Mesenchymal stem cell (in vitro differentiated cells and primary cell): ENCODE measurements around the gene ALG5.

Experiments used
- DNase-seq: peaks from one replicate; pipeline ENCODE4 v3.0.0-alpha.2; 2013
- H2AFZ ChIP-seq: one replicate; pipeline ENCODE4 v1.6.1; 2013; ENCODE audit warnings: low read depth, mild to moderate bottlenecking, control low read depth, inconsistent platforms, low read length, moderate library complexity
- H2AK5ac ChIP-seq: 2 replicates; pipeline ENCODE4 v1.6.1; 2013; ENCODE audit warnings: low read length, moderate library complexity, mild to moderate bottlenecking, inconsistent platforms; ENCODE audit not compliant: severe bottlenecking
- H2BK120ac ChIP-seq: one replicate; pipeline ENCODE4 v1.6.1; 2013; ENCODE audit warnings: low read depth, mild to moderate bottlenecking, inconsistent platforms, low read length, moderate library complexity
- H2BK12ac ChIP-seq, 2 experiments: one replicate each; pipeline ENCODE4 v1.6.1; 2013; ENCODE audit warnings: inconsistent platforms in 2 of 2, low read length in 2 of 2, mild to moderate bottlenecking in 2 of 2, moderate library complexity in 2 of 2, control low read depth in 1 of 2
- H2BK15ac ChIP-seq: one replicate; pipeline ENCODE4 v1.6.1; 2013; ENCODE audit warnings: mild to moderate bottlenecking, low read depth, inconsistent platforms; ENCODE audit not compliant: poor library complexity, severe bottlenecking
- H2BK5ac ChIP-seq: 2 replicates; pipeline ENCODE4 v1.6.1; 2013; ENCODE audit warnings: low read depth, mild to moderate bottlenecking, low read length, control low read depth, inconsistent platforms; ENCODE audit not compliant: poor library complexity, severe bottlenecking
- H3K14ac ChIP-seq, 2 experiments: one replicate each; pipeline ENCODE4 v1.6.1; 2013; ENCODE audit warnings: inconsistent platforms in 2 of 2, low read length in 2 of 2, control low read depth in 1 of 2, mild to moderate bottlenecking in 1 of 2, moderate library complexity in 1 of 2
- H3K18ac ChIP-seq, 2 experiments: one replicate each; pipeline ENCODE4 v1.6.1; 2013; ENCODE audit warnings: inconsistent platforms in 2 of 2, low read length in 2 of 2, control low read depth in 1 of 2, low read depth in 1 of 2, mild to moderate bottlenecking in 1 of 2
- H3K23ac ChIP-seq, 2 experiments: one replicate each; pipeline ENCODE4 v1.6.1; 2013; ENCODE audit warnings: inconsistent platforms in 2 of 2, low read length in 2 of 2, mild to moderate bottlenecking in 2 of 2, moderate library complexity in 2 of 2, control low read depth in 1 of 2
- H3K27ac ChIP-seq: 2 replicates; pipeline ENCODE4 v1.5.1; 2013; ENCODE audit warnings: mild to moderate bottlenecking, moderate library complexity, low read length, control low read depth, inconsistent platforms; ENCODE audit not compliant: poor library complexity, severe bottlenecking
- H3K27me3 ChIP-seq, 2 experiments: 2 replicates each; pipeline versions ENCODE4 v1.6.1 to v1.7.0; 2013; ENCODE audit warnings: low read length in 2 of 2, mild to moderate bottlenecking in 2 of 2, moderate library complexity in 2 of 2, control low read depth in 1 of 2, inconsistent platforms in 1 of 2; ENCODE audit not compliant: control insufficient read depth in 1 of 2, insufficient read depth in 1 of 2
- H3K36me3 ChIP-seq, 2 experiments: 2 replicates each; pipeline versions ENCODE4 v1.6.1 to v1.7.0; 2013; ENCODE audit warnings: low read length in 2 of 2, control low read depth in 1 of 2, inconsistent platforms in 1 of 2, low read depth in 1 of 2, mild to moderate bottlenecking in 1 of 2; ENCODE audit not compliant: insufficient read depth in 2 of 2, control insufficient read depth in 1 of 2
- H3K4ac ChIP-seq, 2 experiments: one replicate each; pipeline ENCODE4 v1.6.1; 2013; ENCODE audit warnings: inconsistent platforms in 2 of 2, low read length in 2 of 2, mild to moderate bottlenecking in 2 of 2, moderate library complexity in 2 of 2, control low read depth in 1 of 2, low read depth in 1 of 2
- H3K4me1 ChIP-seq: 2 replicates; pipeline ENCODE4 v1.6.1; 2013; ENCODE audit warnings: low read depth, low read length, control low read depth; ENCODE audit not compliant: control insufficient read depth, insufficient read depth
- H3K4me2 ChIP-seq: 2 replicates; pipeline ENCODE4 v1.6.1; 2013; ENCODE audit warnings: low read length, mild to moderate bottlenecking, inconsistent platforms; ENCODE audit not compliant: poor library complexity, severe bottlenecking
- H3K4me3 ChIP-seq, 2 experiments: 2 replicates each; pipeline versions ENCODE4 v1.5.1 to v1.7.0; 2013; ENCODE audit warnings: low read length in 2 of 2, mild to moderate bottlenecking in 2 of 2, control low read depth in 1 of 2, low read depth in 1 of 2; ENCODE audit not compliant: insufficient read depth in 1 of 2
- H3K79me1 ChIP-seq: replicated peaks from 2 replicates; pipeline ENCODE4 v1.6.1; 2013; ENCODE audit warnings: mild to moderate bottlenecking, control low read depth, low read length, inconsistent platforms; ENCODE audit not compliant: poor library complexity, severe bottlenecking
- H3K9ac ChIP-seq: 2 replicates; pipeline ENCODE4 v1.7.0; 2013; ENCODE audit warnings: mild to moderate bottlenecking, low read length, moderate library complexity
- H3K9me3 ChIP-seq: 2 replicates; pipeline ENCODE4 v1.7.0; 2013; ENCODE audit warnings: mild to moderate bottlenecking, low read length; ENCODE audit not compliant: control insufficient read depth
- H4K8ac ChIP-seq: one replicate; pipeline ENCODE4 v1.6.1; 2013; ENCODE audit warnings: inconsistent platforms, mild to moderate bottlenecking, low read length, moderate library complexity
- H4K91ac ChIP-seq: one replicate; pipeline ENCODE4 v1.6.1; 2013; ENCODE audit warnings: mild to moderate bottlenecking, low read length, inconsistent platforms
- WGBS: methylation state at CpG from one replicate; pipeline ENCODE4 v1.1.7; 2013; ENCODE audit warnings: mixed read lengths; 5-methylcytosine and 5-hydroxymethylcytosine counted together

ALG5 gene

DNA sequence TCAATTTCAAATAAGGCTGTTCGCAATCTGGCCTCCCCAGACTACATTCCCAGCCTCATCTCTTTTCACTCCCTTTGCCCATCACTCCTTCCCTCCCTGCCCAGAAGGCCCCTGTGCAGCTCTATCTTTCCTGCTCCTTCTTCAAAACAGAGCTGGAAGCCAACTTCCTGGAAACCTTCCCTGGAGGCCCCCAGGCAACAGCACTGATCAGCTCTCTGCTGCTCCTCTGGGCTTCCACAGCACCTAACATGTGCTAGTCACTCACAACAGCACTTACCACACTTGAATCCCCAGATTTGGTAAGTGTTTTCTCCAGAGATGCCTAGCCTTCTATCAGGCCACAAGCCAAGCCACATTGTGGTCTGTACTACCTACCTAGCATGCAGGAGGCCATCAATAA lies 88.6 kb downstream of the ALG5 start:
- no peak overlapping the region for H3K18ac ChIP-seq
- no peaks in the 10 kb centered on the region for H3K79me1 ChIP-seq
- no peaks in the 10 kb centered on the region for H3K36me3 ChIP-seq
- no peak overlapping the region for H3K14ac ChIP-seq
- no peak for DNase-seq
- H2BK120ac ChIP-seq: no peak overlapping the region
- H3K4me3 ChIP-seq: no peak overlapping the region
- no peak overlapping the region for H2BK5ac ChIP-seq
- H4K91ac ChIP-seq: no peak overlapping the region
- no peak overlapping the region for H2AK5ac ChIP-seq
- no peaks in the 10 kb centered on the region for H3K4me1 ChIP-seq
- H3K9me3 ChIP-seq: no peaks in the 10 kb centered on the region
- H3K4ac ChIP-seq: no peak overlapping the region
- no peak overlapping the region for H3K23ac ChIP-seq
- WGBS: 96% methylated on average over 1 of the region's 1 CpG
- H3K9ac ChIP-seq: no peak overlapping the region
- H4K8ac ChIP-seq: no peak overlapping the region
- H3K27me3 ChIP-seq: no peaks in the 10 kb centered on the region
- H3K4me2 ChIP-seq: no peak overlapping the region
- no peak overlapping the region for H2BK15ac ChIP-seq
- no peak overlapping the region for H2BK12ac ChIP-seq
- H2AFZ ChIP-seq: no peak overlapping the region
- H3K27ac ChIP-seq: no peak overlapping the region

DNA sequence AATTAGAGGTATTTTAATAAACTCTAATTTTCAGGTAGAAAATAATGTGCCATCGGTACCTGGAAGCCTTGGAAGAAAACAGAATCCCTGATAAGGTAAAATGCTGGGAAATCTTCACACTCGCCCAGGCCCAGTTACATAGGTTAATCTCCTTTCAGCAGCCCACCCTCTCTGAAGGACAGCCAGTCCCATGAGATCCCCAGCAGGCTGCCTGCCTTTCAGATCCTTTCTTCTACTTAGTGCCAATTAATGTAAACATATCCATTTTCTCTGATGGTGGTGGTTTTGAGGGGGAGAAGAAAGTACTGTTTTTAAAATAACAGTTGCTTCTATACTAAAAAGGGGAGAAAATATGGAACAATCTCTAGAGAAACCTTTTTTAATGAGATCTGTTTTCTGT lies 91.3 kb downstream of the ALG5 start:
- Histone ChIP-seq H3K4me1 (no peaks in the 10 kb centered on the region), H3K4ac (no peak overlapping the region), H3K36me3 (no peaks in the 10 kb centered on the region), H3K27me3 (no peaks in the 10 kb centered on the region), H2BK120ac (no peak overlapping the region), H3K79me1 (no peaks in the 10 kb centered on the region), H3K27ac (no peak overlapping the region), H2AFZ (no peak overlapping the region), H4K91ac (no peak overlapping the region), H2BK15ac (no peak overlapping the region), H3K9ac (no peak overlapping the region), H2BK12ac (no peak overlapping the region), H3K9me3 (no peaks in the 10 kb centered on the region), H3K23ac (no peak overlapping the region), H2AK5ac (no peak overlapping the region), H3K4me2 (no peak overlapping the region), H3K14ac (no peak overlapping the region), H4K8ac (no peak overlapping the region), H2BK5ac (no peak overlapping the region), H3K4me3 (no peak overlapping the region), H3K18ac (no peak overlapping the region)
- DNase-seq: no peak
- WGBS: 72% methylated on average over 2 of the region's 2 CpGs

DNA sequence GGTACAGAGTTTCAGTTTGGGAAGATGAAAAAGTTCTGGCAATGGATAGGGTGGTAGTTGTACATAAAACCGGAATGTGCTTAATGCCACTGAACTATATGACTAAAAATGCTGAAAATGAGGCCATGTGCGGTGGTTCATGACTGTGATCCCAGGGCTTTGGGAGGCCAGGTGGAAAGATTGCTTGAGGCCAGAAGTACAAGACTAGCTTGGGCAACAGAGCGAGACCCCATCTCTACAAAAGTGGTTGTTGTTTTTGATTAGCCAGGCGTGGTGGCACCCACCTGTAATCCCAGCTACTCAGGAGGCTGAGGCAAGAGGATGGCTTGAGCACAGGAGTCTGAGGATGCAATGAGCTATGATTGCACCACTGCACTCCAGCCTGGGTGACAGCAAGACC lies 91.9 kb downstream of the ALG5 start:
- H2BK15ac ChIP-seq: no peak overlapping the region
- H3K79me1 ChIP-seq: no peaks in the 10 kb centered on the region
- no peak overlapping the region for H3K18ac ChIP-seq
- H3K36me3 ChIP-seq: no peaks in the 10 kb centered on the region
- no peak overlapping the region for H4K8ac ChIP-seq
- no peak overlapping the region for H2BK5ac ChIP-seq
- H2AK5ac ChIP-seq: no peak overlapping the region
- no peaks in the 10 kb centered on the region for H3K27me3 ChIP-seq
- H3K9ac ChIP-seq: no peak overlapping the region
- H3K14ac ChIP-seq: no peak overlapping the region
- no peak overlapping the region for H3K4me2 ChIP-seq
- no peak overlapping the region for H2BK12ac ChIP-seq
- no peak overlapping the region for H3K4ac ChIP-seq
- H3K23ac ChIP-seq: no peak overlapping the region
- no peak overlapping the region for H3K27ac ChIP-seq
- no peaks in the 10 kb centered on the region for H3K4me1 ChIP-seq
- H4K91ac ChIP-seq: no peak overlapping the region
- H3K4me3 ChIP-seq: no peak overlapping the region
- H2AFZ ChIP-seq: no peak overlapping the region
- no peak for DNase-seq
- over 99% methylated on average over 4 of the region's 4 CpGs for WGBS
- H3K9me3 ChIP-seq: no peaks in the 10 kb centered on the region
- no peak overlapping the region for H2BK120ac ChIP-seq

DNA sequence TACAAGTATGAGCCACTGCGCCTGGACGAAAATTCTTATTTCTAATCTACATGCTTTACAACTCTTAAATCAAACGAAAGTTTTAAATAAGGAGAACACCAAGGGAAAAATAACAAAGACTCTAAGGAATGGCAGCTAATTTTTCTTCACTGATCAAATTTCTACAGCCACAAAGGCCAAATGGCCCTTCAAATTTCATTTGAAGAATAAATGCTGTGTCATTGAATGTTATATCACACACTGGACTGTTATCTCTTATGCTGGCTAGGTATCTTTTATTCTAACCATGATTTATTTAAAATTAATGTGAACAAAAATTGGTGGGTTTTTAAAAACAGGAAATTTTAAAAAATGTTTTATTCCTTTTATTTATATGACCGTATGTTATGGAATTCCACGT lies 93.2 kb downstream of the ALG5 start:
- no peaks in the 10 kb centered on the region for H3K27me3 ChIP-seq
- no peak overlapping the region for H4K8ac ChIP-seq
- no peak overlapping the region for H3K27ac ChIP-seq
- H2BK12ac ChIP-seq: no peak overlapping the region
- H3K4me2 ChIP-seq: no peak overlapping the region
- H3K4me3 ChIP-seq: no peak overlapping the region
- no peaks in the 10 kb centered on the region for H3K79me1 ChIP-seq
- H3K9ac ChIP-seq: no peak overlapping the region
- no peak overlapping the region for H3K4ac ChIP-seq
- H3K36me3 ChIP-seq: no peaks in the 10 kb centered on the region
- no peak overlapping the region for H3K14ac ChIP-seq
- no peak overlapping the region for H2BK5ac ChIP-seq
- H2AK5ac ChIP-seq: no peak overlapping the region
- no peak overlapping the region for H3K23ac ChIP-seq
- no peak overlapping the region for H2BK15ac ChIP-seq
- no peak for DNase-seq
- H3K4me1 ChIP-seq: no peaks in the 10 kb centered on the region
- H2BK120ac ChIP-seq: no peak overlapping the region
- no peak overlapping the region for H3K18ac ChIP-seq
- WGBS: 97% methylated on average over 2 of the region's 5 CpGs
- no peaks in the 10 kb centered on the region for H3K9me3 ChIP-seq
- H4K91ac ChIP-seq: no peak overlapping the region
- no peak overlapping the region for H2AFZ ChIP-seq
